HEK293T (cell line): ENCODE measurements around the gene USP8.

ENCODE experiments used
- ARNT ChIP-seq: fragments of 450-650 bp; IDR thresholded peaks from 2 replicates; pipeline ENCODE4 v1.6.1; 2017; ENCODE audit warnings: mild to moderate bottlenecking
- BHLHE40 ChIP-seq: fragments of 450-650 bp; IDR thresholded peaks from 2 replicates; pipeline ENCODE4 v1.6.1; 2016; ENCODE audit warnings: mild to moderate bottlenecking, moderate library complexity, borderline replicate concordance
- ELF4 ChIP-seq: fragments of 450-650 bp; IDR thresholded peaks from 2 replicates; pipeline ENCODE4 v1.6.1; 2017; ENCODE audit warnings: antibody characterized with exemption
- FOXK2 ChIP-seq: fragments of 450-650 bp; IDR thresholded peaks from 2 replicates; pipeline ENCODE4 v1.6.1; 2016; ENCODE audit warnings: mild to moderate bottlenecking
- FOXM1 ChIP-seq: fragments of 450-650 bp; IDR thresholded peaks from 2 replicates; pipeline ENCODE4 v1.6.1; 2017; ENCODE audit warnings: mild to moderate bottlenecking, borderline replicate concordance
- L3MBTL2 ChIP-seq: fragments of 450-650 bp; conservative IDR thresholded peaks from 2 replicates; pipeline ENCODE4 v1.6.1; 2016; ENCODE audit warnings: mild to moderate bottlenecking
- LEF1 ChIP-seq: fragments of 450-650 bp; IDR thresholded peaks from 2 replicates; pipeline ENCODE4 v1.6.1; 2017; ENCODE audit warnings: mild to moderate bottlenecking, borderline replicate concordance
- NFRKB ChIP-seq: fragments of 450-650 bp; IDR thresholded peaks from 2 replicates; pipeline ENCODE4 v1.6.1; 2016; ENCODE audit warnings: mild to moderate bottlenecking, moderate library complexity
- SP1 ChIP-seq: fragments of 450-650 bp; IDR thresholded peaks from 2 replicates; pipeline ENCODE4 v1.6.1; 2017
- SUZ12 ChIP-seq: fragments of 450-650 bp; IDR thresholded peaks from 2 replicates; pipeline ENCODE4 v1.6.1; 2016; ENCODE audit warnings: mild to moderate bottlenecking
- TARDBP ChIP-seq: fragments of 450-650 bp; IDR thresholded peaks from 2 replicates; pipeline ENCODE4 v1.6.1; 2016
- ZNF384 ChIP-seq: fragments of 450-650 bp; IDR thresholded peaks from 2 replicates; pipeline ENCODE4 v1.6.1; 2016

- no peak for TF ChIP-seq SP1
- no peak for TF ChIP-seq FOXM1
- no peak for TF ChIP-seq L3MBTL2
- TF ChIP-seq LEF1 = no peak
- no peak for TF ChIP-seq ARNT
- no peak for TF ChIP-seq ELF4
- no peak for TF ChIP-seq TARDBP
- no peak for TF ChIP-seq BHLHE40
- no peak for TF ChIP-seq ZNF384
- no peak for TF ChIP-seq NFRKB
- TF ChIP-seq FOXK2 = no peak
- TF ChIP-seq SUZ12 = no peak
Observed at GRCh38 chr15:50476143-50476542, 51.9 kb downstream of the USP8 start.
